Tibial nerve (tissue), 3 donors: ENCODE measurements around the gene PIP5KL1.

Experiments
- POLR2A ChIP-seq, 2 donors: fragments of 450-650 bp; IDR thresholded peaks; one replicate each; pipeline ENCODE4 v1.6.1; 2017; ENCODE audit warnings: antibody characterized with exemption in 2 of 2, mild to moderate bottlenecking in 2 of 2, moderate library complexity in 2 of 2
- TF ChIP-seq, protein P1 (sequence below), 5 experiments: fragments of 200-600 bp in 3 of 5; fragments of 450-650 bp in 2 of 5; sonication (generic) in 3 of 5; IDR thresholded peaks; one replicate each; pipeline ENCODE4 v1.5.1; 2016 to 2019; ENCODE audit warnings: antibody characterized with exemption in 5 of 5, mild to moderate bottlenecking in 3 of 5, moderate library complexity in 2 of 5

DNA sequence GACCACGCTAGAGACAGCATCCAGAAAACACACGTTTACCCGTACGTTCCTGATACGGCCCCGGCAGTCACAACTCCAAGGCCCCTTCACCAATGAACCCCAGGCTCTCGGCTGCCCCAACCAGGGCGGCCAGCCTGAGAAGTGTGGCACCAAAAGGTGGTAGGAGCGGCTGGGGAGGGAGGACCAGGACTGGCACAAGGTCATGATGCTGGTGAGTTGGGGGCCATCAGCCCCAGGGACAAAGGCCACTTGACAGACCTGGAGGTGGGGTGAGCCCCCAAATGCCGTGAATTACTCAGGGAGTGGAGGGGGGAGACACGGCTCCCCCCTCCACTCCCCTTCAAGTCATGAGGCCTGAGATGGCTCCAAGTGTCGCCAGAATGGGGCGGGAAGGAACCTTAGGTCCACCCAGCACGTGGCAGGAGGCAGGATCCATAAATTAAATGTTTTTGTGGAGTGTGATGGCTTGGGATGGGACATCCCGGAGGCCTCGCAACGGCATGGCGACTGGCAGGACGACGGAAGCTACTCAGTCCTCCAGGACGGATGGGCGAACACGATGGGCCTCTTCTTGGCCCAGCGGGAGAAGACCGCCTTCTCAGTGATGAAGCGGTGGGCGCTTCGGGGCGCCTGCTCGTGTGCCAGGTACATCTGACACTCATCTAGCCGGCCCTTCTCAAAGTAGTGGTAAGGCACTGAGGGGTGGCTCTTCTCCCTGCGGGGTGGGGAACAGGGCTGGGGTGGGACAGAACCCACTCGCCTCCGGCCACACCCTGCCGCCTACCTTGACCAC is 22.5 kb downstream of the PIP5KL1 start:
- TF ChIP-seq, protein P1, sequence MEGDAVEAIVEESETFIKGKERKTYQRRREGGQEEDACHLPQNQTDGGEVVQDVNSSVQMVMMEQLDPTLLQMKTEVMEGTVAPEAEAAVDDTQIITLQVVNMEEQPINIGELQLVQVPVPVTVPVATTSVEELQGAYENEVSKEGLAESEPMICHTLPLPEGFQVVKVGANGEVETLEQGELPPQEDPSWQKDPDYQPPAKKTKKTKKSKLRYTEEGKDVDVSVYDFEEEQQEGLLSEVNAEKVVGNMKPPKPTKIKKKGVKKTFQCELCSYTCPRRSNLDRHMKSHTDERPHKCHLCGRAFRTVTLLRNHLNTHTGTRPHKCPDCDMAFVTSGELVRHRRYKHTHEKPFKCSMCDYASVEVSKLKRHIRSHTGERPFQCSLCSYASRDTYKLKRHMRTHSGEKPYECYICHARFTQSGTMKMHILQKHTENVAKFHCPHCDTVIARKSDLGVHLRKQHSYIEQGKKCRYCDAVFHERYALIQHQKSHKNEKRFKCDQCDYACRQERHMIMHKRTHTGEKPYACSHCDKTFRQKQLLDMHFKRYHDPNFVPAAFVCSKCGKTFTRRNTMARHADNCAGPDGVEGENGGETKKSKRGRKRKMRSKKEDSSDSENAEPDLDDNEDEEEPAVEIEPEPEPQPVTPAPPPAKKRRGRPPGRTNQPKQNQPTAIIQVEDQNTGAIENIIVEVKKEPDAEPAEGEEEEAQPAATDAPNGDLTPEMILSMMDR (IDR thresholded peaks at IDR 0.05) = no peak
- no peak for TF ChIP-seq POLR2A (IDR thresholded peaks at IDR 0.05)
